IMR-90 (cell line): ENCODE data around the gene GJB5. TPM values are rescaled to one million over a fixed set of nuclear protein-coding genes. Genes with fewer than 3 reads are reported as not detected.

Experiments
- ATAC-seq: fragments of 200-7000 bp; cut with Tn5 transposase; 2 replicates; pipeline ENCODE4 v1.9.1; 2020; ENCODE audit warnings: low read depth, mild to moderate bottlenecking, moderate library complexity
- BruUV-seq: library from RNA; stranded (reverse); fragments of 400-500 nt; replicated peaks from 2 replicates; lab custom pipeline; 2021; lab: Mats Ljungman, UMichigan
- CTCF ChIA-PET: fragments of 300-600 bp; formaldehyde crosslinking; extraction: SDS; loops from one replicate; lab custom pipeline; 2021; ENCODE audit warnings: antibody characterized with exemption; lab: Yijun Ruan, JAX
- POLR2A ChIA-PET: fragments of 300-600 bp; sonication (Branson Sonifier 250); formaldehyde crosslinking; loops from one replicate; lab custom pipeline; 2022; ENCODE audit warnings: antibody characterized with exemption; ENCODE audit not compliant: unreplicated experiment; lab: Charles Lee
- DNase-seq: peaks from one replicate; pipeline ENCODE4 v3.0.0; 2013
- H2AFZ ChIP-seq: replicated peaks from 2 replicates; pipeline ENCODE3; 2013; ENCODE audit warnings: low read length, mild to moderate bottlenecking; ENCODE audit not compliant: poor library complexity
- H2AK5ac ChIP-seq: 2 replicates; pipeline ENCODE4 v1.6.1; 2013; ENCODE audit warnings: low read depth, low read length, inconsistent platforms
- H2AK9ac ChIP-seq: replicated peaks from 2 replicates; pipeline ENCODE3; 2013; ENCODE audit warnings: mild to moderate bottlenecking, low read depth, low read length, moderate library complexity; ENCODE audit not compliant: poor library complexity
- H2BK120ac ChIP-seq: 2 replicates; pipeline ENCODE4 v1.6.1; 2013; ENCODE audit warnings: low read depth, low read length, inconsistent platforms
- H2BK15ac ChIP-seq: 3 replicates; pipeline ENCODE4 v1.6.1; 2013; ENCODE audit warnings: low read depth, low read length, inconsistent platforms
- H2BK20ac ChIP-seq: 2 replicates; pipeline ENCODE4 v1.6.1; 2013; ENCODE audit warnings: low read depth, mild to moderate bottlenecking, inconsistent platforms, low read length, moderate library complexity
- H2BK5ac ChIP-seq: 2 replicates; pipeline ENCODE4 v1.6.1; 2013; ENCODE audit warnings: mild to moderate bottlenecking, low read depth, low read length, inconsistent platforms; ENCODE audit not compliant: poor library complexity, severe bottlenecking
- H3K14ac ChIP-seq: replicated peaks from 2 replicates; pipeline ENCODE4 v1.6.1; 2013; ENCODE audit warnings: low read depth, low read length, inconsistent platforms
- H3K18ac ChIP-seq: 2 replicates; pipeline ENCODE4 v1.6.1; 2013; ENCODE audit warnings: low read depth, low read length, control low read depth
- H3K23ac ChIP-seq: 2 replicates; pipeline ENCODE4 v1.6.1; 2013; ENCODE audit warnings: low read depth, low read length, inconsistent platforms
- H3K27ac ChIP-seq: 2 replicates; pipeline ENCODE4 v1.5.1; 2013; ENCODE audit warnings: mild to moderate bottlenecking, control low read depth, low read length; ENCODE audit not compliant: insufficient read depth
- H3K27me3 ChIP-seq: 2 replicates; pipeline ENCODE4 v1.6.1; 2013; ENCODE audit warnings: low read length; ENCODE audit not compliant: control insufficient read depth, insufficient read depth
- H3K36me3 ChIP-seq: 2 replicates; pipeline ENCODE4 v1.6.1; 2013; ENCODE audit warnings: low read length, mixed read lengths; ENCODE audit not compliant: control insufficient read depth, insufficient read depth
- H3K4ac ChIP-seq: 2 replicates; pipeline ENCODE4 v1.6.1; 2013; ENCODE audit warnings: low read depth, low read length, inconsistent platforms
- H3K4me1 ChIP-seq: 2 replicates; pipeline ENCODE4 v1.6.1; 2013; ENCODE audit warnings: low read length, mixed read lengths; ENCODE audit not compliant: control insufficient read depth, insufficient read depth
- H3K4me2 ChIP-seq: 2 replicates; pipeline ENCODE4 v1.6.1; 2013; ENCODE audit warnings: low read depth, mild to moderate bottlenecking, control low read depth, low read length, moderate library complexity
- H3K4me3 ChIP-seq: 2 replicates; pipeline ENCODE4 v1.5.1; 2013; ENCODE audit warnings: low read depth, mild to moderate bottlenecking, control low read depth, low read length, moderate library complexity; ENCODE audit not compliant: insufficient read depth
- H3K56ac ChIP-seq: 2 replicates; pipeline ENCODE4 v1.6.1; 2013; ENCODE audit warnings: low read length, inconsistent platforms; ENCODE audit not compliant: insufficient read depth; ENCODE audit errors: extremely low read depth
- H3K79me1 ChIP-seq, 2 experiments: 2 replicates each; pipeline ENCODE4 v1.6.1; 2013; ENCODE audit warnings: low read length in 2 of 2, inconsistent platforms in 1 of 2, low read depth in 1 of 2
- H3K9ac ChIP-seq: 2 replicates; pipeline ENCODE4 v1.6.1; 2013; ENCODE audit warnings: low read depth, low read length, control low read depth
- H3K9me1 ChIP-seq: 2 replicates; pipeline ENCODE4 v1.6.1; 2013; ENCODE audit warnings: low read length, inconsistent platforms; ENCODE audit not compliant: insufficient read depth
- H3K9me3 ChIP-seq: 2 replicates; pipeline ENCODE4 v1.6.1; 2013; ENCODE audit warnings: low read length; ENCODE audit not compliant: control insufficient read depth, insufficient read depth
- H4K20me1 ChIP-seq: 2 replicates; pipeline ENCODE4 v1.6.1; 2013; ENCODE audit warnings: low read length, inconsistent platforms; ENCODE audit not compliant: insufficient read depth
- H4K5ac ChIP-seq: 2 replicates; pipeline ENCODE4 v1.6.1; 2013; ENCODE audit warnings: mild to moderate bottlenecking, low read depth, low read length, control low read depth
- H4K8ac ChIP-seq, 2 experiments: 2 replicates each; pipeline ENCODE4 v1.6.1; 2013; ENCODE audit warnings: low read depth in 2 of 2, low read length in 2 of 2, control low read depth in 1 of 2, inconsistent platforms in 1 of 2
- H4K91ac ChIP-seq: 2 replicates; pipeline ENCODE4 v1.6.1; 2013; ENCODE audit warnings: low read depth, low read length, inconsistent platforms; ENCODE audit not compliant: insufficient read depth
- BHLHE40 ChIP-seq: fragments of 150-350 bp; IDR thresholded peaks from 2 replicates; pipeline ENCODE4 v1.6.1; 2016; ENCODE audit warnings: mild to moderate bottlenecking, low read depth, low read length
- CEBPB ChIP-seq: IDR thresholded peaks from 2 replicates; pipeline ENCODE4 v1.6.1; 2012; ENCODE audit warnings: low read depth, low read length, improper control_type of control experiment
- CHD1 ChIP-seq: IDR thresholded peaks from 2 replicates; pipeline ENCODE4 v1.6.1; 2012; ENCODE audit warnings: low read depth, low read length, improper control_type of control experiment
- CTCF ChIP-seq: conservative IDR thresholded peaks from 2 replicates; pipeline ENCODE4 v1.5.1; 2012; ENCODE audit warnings: mild to moderate bottlenecking, low read depth, low read length, improper control_type of control experiment
- ELK1 ChIP-seq: fragments of 150-350 bp; IDR thresholded peaks from 2 replicates; pipeline ENCODE4 v1.6.1; 2016; ENCODE audit warnings: low read depth, mild to moderate bottlenecking, low read length, moderate library complexity, borderline replicate concordance
- FOS ChIP-seq: fragments of 150-350 bp; IDR thresholded peaks from 2 replicates; pipeline ENCODE4 v1.6.1; 2016; ENCODE audit warnings: low read depth, low read length
- MAFK ChIP-seq: IDR thresholded peaks from 2 replicates; pipeline ENCODE4 v1.6.1; 2012; ENCODE audit warnings: low read depth, low read length, improper control_type of control experiment
- MAZ ChIP-seq: IDR thresholded peaks from 2 replicates; pipeline ENCODE4 v1.6.1; 2012; ENCODE audit warnings: low read depth, mild to moderate bottlenecking, low read length, improper control_type of control experiment, moderate library complexity, borderline replicate concordance
- MXI1 ChIP-seq: IDR thresholded peaks from 2 replicates; pipeline ENCODE4 v1.6.1; 2012; ENCODE audit warnings: low read depth, mild to moderate bottlenecking, low read length, moderate library complexity, borderline replicate concordance
- NFE2L2 ChIP-seq: fragments of 150-350 bp; IDR thresholded peaks from 2 replicates; pipeline ENCODE4 v1.6.1; 2016; ENCODE audit warnings: low read depth, mild to moderate bottlenecking, low read length
- POLR2A ChIP-seq: IDR thresholded peaks from 2 replicates; pipeline ENCODE4 v1.6.1; 2012; ENCODE audit warnings: mild to moderate bottlenecking, low read depth, low read length
- RAD21 ChIP-seq: IDR thresholded peaks from 2 replicates; pipeline ENCODE4 v1.6.1; 2012; ENCODE audit warnings: low read length, improper control_type of control experiment
- RCOR1 ChIP-seq: IDR thresholded peaks from 2 replicates; pipeline ENCODE4 v1.6.1; 2012; ENCODE audit warnings: mild to moderate bottlenecking, low read length, improper control_type of control experiment; ENCODE audit not compliant: insufficient replicate concordance
- RFX5 ChIP-seq: IDR thresholded peaks from 2 replicates; pipeline ENCODE4 v1.8.0; 2012; ENCODE audit warnings: low read depth, mild to moderate bottlenecking, low read length, moderate library complexity
- SMC3 ChIP-seq: fragments of 150-350 bp; IDR thresholded peaks from 2 replicates; pipeline ENCODE4 v1.6.1; 2016; ENCODE audit warnings: low read depth, mild to moderate bottlenecking, antibody characterized with exemption, low read length, moderate library complexity
- WGBS, 2 experiments: methylation state at CpG; one replicate each; pipeline versions ENCODE4 v1.1.5 to v1.1.7; 2013; ENCODE audit warnings: missing lambda C conversion rate in 2 of 2; ENCODE audit not compliant: insufficient read length in 1 of 2; ENCODE audit errors: extremely low coverage in 2 of 2; 5-methylcytosine and 5-hydroxymethylcytosine counted together
- dilution Hi-C: fragments of 300-500 bp; cut with HindIII; formaldehyde crosslinking; loops from one replicate; pipeline ENCODE4 v1.14.3; 2018; ENCODE audit warnings: low sequenced_read_pairs; ENCODE audit not compliant: unreplicated experiment
- in situ Hi-C: fragments of 300-500 bp; cut with MboI; formaldehyde crosslinking; loops from 3 replicates; pipeline ENCODE4 v1.14.3; 2019; ENCODE audit warnings: low sequenced_read_pairs, inconsistent platforms, mixed read lengths
- intact Hi-C: fragments of 100-400 bp; cut with micrococcal nuclease; formaldehyde crosslinking; loops from 2 replicates; pipeline ENCODE4 v1.10.0; 2022
- polyA plus RNA-seq, 3 experiments: library from polyadenylated mRNA; depleted of rRNA; stranded (reverse); fragments of >200 nt; gene quantifications; 2 replicates each; pipeline ENCODE4 v1.2.3, GENCODE V29; 2012; ENCODE audit warnings: low replicate concordance in 1 of 3
- total RNA-seq: library from RNA; depleted of rRNA; stranded (reverse); fragments of >200 nt; gene quantifications from 2 replicates; pipeline ENCODE4 v1.2.3, GENCODE V29; 2012
- TF ChIP-seq, protein P1 (sequence below): fragments of 150-350 bp; IDR thresholded peaks from 2 replicates; pipeline ENCODE4 v1.6.1; 2017; ENCODE audit warnings: mild to moderate bottlenecking, antibody characterized with exemption, low read length, low read depth

The GJB5 gene
- total and polyA plus RNA-seq, 2 of the 4 experiments (the other 2 are of a cell fraction), result 0.10 TPM; not detected in 1

DNA sequence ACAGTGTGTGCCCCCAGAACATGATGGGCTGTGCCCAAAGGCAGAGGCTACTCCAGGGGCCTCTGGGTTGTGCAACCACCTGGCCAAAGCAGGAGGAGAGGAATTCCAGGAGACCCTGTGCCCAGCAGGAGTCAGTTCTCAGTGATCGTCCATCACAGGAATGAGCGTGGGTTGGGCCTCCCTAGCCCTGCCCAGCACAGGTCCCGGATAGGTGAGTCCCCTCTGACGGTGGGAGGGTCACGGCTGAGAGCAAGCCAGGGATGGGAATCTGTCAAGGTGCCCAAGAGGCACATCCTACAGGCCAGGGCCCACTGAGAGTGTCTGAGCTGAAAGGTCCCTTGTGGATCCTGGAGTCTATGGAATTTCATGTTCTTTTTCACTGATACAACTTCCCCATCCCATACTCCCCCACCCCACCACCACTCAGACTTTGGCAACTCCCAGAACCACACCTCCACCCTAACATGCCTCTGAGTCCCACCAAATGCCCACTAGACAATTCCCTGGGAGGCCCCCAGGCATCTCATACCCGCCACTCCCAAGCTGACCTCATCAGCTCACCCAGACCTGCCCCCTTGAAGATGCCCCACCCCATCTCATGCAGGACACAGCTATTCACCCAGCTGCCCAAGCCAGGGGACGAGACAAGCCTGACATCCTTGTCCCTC is 7.8 kb downstream of the GJB5 start:
- POLR2A ChIA-PET, result no interaction called here
- TF ChIP-seq RFX5, result no peak
- no peak for TF ChIP-seq RAD21
- TF ChIP-seq MAZ, result no peak
- TF ChIP-seq ELK1, result no peak
- TF ChIP-seq, protein P1, sequence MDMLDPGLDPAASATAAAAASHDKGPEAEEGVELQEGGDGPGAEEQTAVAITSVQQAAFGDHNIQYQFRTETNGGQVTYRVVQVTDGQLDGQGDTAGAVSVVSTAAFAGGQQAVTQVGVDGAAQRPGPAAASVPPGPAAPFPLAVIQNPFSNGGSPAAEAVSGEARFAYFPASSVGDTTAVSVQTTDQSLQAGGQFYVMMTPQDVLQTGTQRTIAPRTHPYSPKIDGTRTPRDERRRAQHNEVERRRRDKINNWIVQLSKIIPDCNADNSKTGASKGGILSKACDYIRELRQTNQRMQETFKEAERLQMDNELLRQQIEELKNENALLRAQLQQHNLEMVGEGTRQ, result no peak
- no peak for TF ChIP-seq CHD1
- no peak for TF ChIP-seq RCOR1
- no peak for TF ChIP-seq MAFK
- TF ChIP-seq BHLHE40, result no peak
- TF ChIP-seq SMC3, result no peak
- TF ChIP-seq POLR2A, result no peak
- TF ChIP-seq NFE2L2, result no peak
- no peak for TF ChIP-seq CEBPB
- TF ChIP-seq MXI1, result no peak
- no peak for TF ChIP-seq FOS
- no peak for TF ChIP-seq CTCF
- Histone ChIP-seq H4K91ac (no peak overlapping the region), H3K9ac (no peak overlapping the region), H4K20me1 (no peaks in the 10 kb centered on the region), H2BK120ac (no peak overlapping the region), H3K4me3 (no peak overlapping the region), H3K23ac (no peak overlapping the region), H3K9me3 (no peaks in the 10 kb centered on the region), H2BK5ac (no peak overlapping the region), H3K4ac (no peak overlapping the region), H3K27me3 (no peaks in the 10 kb centered on the region; the same call in none of the 2 replicates), H2AK9ac (no peak overlapping the region), H3K56ac (no peak overlapping the region), H4K5ac (no peak overlapping the region), H2AFZ (peak overlapping the region; percentile 32), H3K4me2 (no peak overlapping the region), H3K9me1 (no peaks in the 10 kb centered on the region), H2BK20ac (no peak overlapping the region), H3K4me1 (no peaks in the 10 kb centered on the region), H2AK5ac (no peak overlapping the region), H3K18ac (no peak overlapping the region), H3K14ac (no peak overlapping the region), H3K36me3 (no peaks in the 10 kb centered on the region), H3K79me1 (no peaks in the 10 kb centered on the region), H4K8ac (no peak overlapping the region), H2BK15ac (no peak overlapping the region), H3K27ac (no peak overlapping the region)
- intact Hi-C loops, result no loop called here
- BruUV-seq, result no TSS peak
- no peak for DNase-seq
- CTCF ChIA-PET, result no interaction called here
- no peak for ATAC-seq
- in situ Hi-C loops, result no loop called here
- 33% methylated on average over 5 of the region's 7 CpGs; no CpG with 5 or more reads in 1 of the 2 experiments for WGBS, 2 experiments
- dilution Hi-C loops, result no loop called here
